ENCODE measurements around the gene CXorf38.
"Not testable (repeated sequence)": the region's sequence is repeated elsewhere in the genome, so short reads cannot be mapped to it uniquely, and the experiment has no call there.

Gene CXorf38

GRCh38 chrX:40607381-40607780, 40.0 kb downstream of the CXorf38 start:
- H3K27me3 ChIP-seq (ENCODE audit: insufficient read depth, low read depth): no peaks in the 10 kb centered on the region
- H3K4me3 ChIP-seq (IDR thresholded peaks at IDR 0.05; ENCODE audit: insufficient read depth, low read depth, low read length): no peak overlapping the region
- H3K36me3 ChIP-seq (ENCODE audit: insufficient read depth): no peaks in the 10 kb centered on the region
- no peaks in the 10 kb centered on the region for H4K20me1 ChIP-seq (ENCODE audit: insufficient read depth)
- TF ChIP-seq, protein P1, sequence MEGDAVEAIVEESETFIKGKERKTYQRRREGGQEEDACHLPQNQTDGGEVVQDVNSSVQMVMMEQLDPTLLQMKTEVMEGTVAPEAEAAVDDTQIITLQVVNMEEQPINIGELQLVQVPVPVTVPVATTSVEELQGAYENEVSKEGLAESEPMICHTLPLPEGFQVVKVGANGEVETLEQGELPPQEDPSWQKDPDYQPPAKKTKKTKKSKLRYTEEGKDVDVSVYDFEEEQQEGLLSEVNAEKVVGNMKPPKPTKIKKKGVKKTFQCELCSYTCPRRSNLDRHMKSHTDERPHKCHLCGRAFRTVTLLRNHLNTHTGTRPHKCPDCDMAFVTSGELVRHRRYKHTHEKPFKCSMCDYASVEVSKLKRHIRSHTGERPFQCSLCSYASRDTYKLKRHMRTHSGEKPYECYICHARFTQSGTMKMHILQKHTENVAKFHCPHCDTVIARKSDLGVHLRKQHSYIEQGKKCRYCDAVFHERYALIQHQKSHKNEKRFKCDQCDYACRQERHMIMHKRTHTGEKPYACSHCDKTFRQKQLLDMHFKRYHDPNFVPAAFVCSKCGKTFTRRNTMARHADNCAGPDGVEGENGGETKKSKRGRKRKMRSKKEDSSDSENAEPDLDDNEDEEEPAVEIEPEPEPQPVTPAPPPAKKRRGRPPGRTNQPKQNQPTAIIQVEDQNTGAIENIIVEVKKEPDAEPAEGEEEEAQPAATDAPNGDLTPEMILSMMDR (conservative IDR thresholded peaks at IDR 0.05; ENCODE audit: low read depth, low read length): no peak
- no peak overlapping the region for H3K27ac ChIP-seq
- H3K4me2 ChIP-seq: no peak overlapping the region
- no peak overlapping the region for H3K9ac ChIP-seq
- no peak overlapping the region for H2AFZ ChIP-seq (ENCODE audit: low read depth)
- no peaks in the 10 kb centered on the region for H3K4me1 ChIP-seq (ENCODE audit: low read depth, poor library complexity, severe bottlenecking)
- no peaks in the 10 kb centered on the region for H3K79me2 ChIP-seq (ENCODE audit: insufficient read depth, low read depth)

DNA sequence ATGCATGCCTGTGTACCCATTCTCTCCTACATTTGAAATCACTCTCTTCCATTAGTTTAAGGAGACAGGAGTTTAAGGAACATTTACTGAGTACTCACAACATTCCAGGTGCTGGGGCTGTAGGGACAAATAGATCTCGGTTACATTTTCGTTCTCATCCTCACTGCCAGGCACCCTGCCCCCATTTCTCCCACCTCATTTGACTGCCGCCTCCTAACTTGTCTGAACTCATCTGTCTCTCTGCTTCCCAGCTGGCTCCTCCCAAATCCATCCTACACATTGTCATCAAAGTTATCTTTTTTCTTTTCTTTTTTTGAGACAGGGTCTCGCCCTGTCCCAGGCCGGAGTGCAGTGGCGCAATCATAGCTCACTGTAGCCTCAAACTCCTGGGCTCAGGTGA, 43.9 kb downstream of the CXorf38 start:
- Histone ChIP-seq H3K27me3 (ENCODE audit: insufficient read depth, low read depth) (no peaks in the 10 kb centered on the region), H3K36me3 (ENCODE audit: insufficient read depth) (no peaks in the 10 kb centered on the region)

GRCh38 chrX:40589616-40590321, 57.6 kb downstream of the CXorf38 start:
- not testable (repeated sequence) for H3K27me3 ChIP-seq (ENCODE audit: insufficient read depth, low read depth)

More for the DNA sequence above, 43.9 kb downstream of the CXorf38 start:
- TF ChIP-seq, protein P1 (conservative IDR thresholded peaks at IDR 0.05; ENCODE audit: low read depth, low read length): no peak
- H3K4me1 ChIP-seq (ENCODE audit: low read depth, poor library complexity, severe bottlenecking): no peaks in the 10 kb centered on the region
- no peak overlapping the region for H3K9ac ChIP-seq
- H3K27ac ChIP-seq: no peak overlapping the region
- H3K79me2 ChIP-seq (ENCODE audit: insufficient read depth, low read depth): no peaks in the 10 kb centered on the region
- no peaks in the 10 kb centered on the region for H4K20me1 ChIP-seq (ENCODE audit: insufficient read depth)
- H3K4me2 ChIP-seq: no peak overlapping the region
- no peak overlapping the region for H3K4me3 ChIP-seq (IDR thresholded peaks at IDR 0.05; ENCODE audit: insufficient read depth, low read depth, low read length)
- no peak overlapping the region for H2AFZ ChIP-seq (ENCODE audit: low read depth)

DNA sequence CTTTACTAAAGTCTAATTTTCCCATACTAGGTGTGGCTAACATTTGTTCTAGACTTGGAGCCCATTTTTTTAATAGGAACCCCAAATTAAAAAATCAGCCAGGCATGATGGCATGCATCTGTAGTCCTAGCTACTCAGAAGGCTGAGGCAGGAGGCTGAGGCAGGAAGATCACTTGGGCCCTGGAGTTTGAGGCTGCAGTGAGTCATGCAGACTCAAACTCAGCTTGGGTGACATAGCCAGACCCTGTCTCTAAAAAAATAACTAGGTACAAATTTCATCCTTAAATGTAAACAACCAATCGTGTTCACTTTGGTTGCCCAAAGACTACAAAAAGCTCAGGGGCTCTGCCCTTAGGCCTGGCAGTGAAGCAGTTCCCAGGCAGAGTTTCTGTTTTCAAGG, 59.7 kb downstream of the CXorf38 start:
- H3K79me2 ChIP-seq (ENCODE audit: insufficient read depth, low read depth): peaks cover 11% of the 10 kb centered on the region

More at GRCh38 chrX:40589616-40590321, 57.6 kb downstream of the CXorf38 start:
- not testable (repeated sequence) for H3K9ac ChIP-seq; H2AFZ ChIP-seq (ENCODE audit: low read depth); H3K79me2 ChIP-seq (ENCODE audit: insufficient read depth, low read depth); H3K4me2 ChIP-seq; H3K36me3 ChIP-seq (ENCODE audit: insufficient read depth); H4K20me1 ChIP-seq (ENCODE audit: insufficient read depth); H3K4me3 ChIP-seq (IDR thresholded peaks at IDR 0.05; ENCODE audit: insufficient read depth, low read depth, low read length); H3K4me1 ChIP-seq (ENCODE audit: low read depth, poor library complexity, severe bottlenecking); H3K27ac ChIP-seq

DNA sequence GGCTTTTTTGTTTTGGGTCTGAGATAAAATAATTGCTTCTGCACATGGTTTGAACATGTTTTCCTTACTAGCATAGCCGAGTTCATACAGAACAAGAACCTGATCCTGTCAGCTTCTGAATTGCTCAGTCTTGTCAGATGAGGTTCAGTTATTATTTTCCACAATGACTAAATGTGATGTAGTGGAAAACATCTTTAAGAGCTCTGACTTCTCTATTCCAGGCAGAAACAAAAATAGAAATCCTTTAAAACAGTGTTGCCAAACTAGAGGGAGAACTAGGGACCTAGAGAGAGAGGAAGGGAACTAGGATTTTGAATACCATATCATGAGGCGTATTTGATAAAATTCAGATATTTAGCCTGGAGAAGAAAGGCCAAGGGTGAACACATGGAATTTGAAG, 64.5 kb downstream of the CXorf38 start:
- Histone ChIP-seq H3K27ac (no peak overlapping the region), H3K36me3 (ENCODE audit: insufficient read depth) (no peaks in the 10 kb centered on the region), H4K20me1 (ENCODE audit: insufficient read depth) (no peaks in the 10 kb centered on the region), H3K9ac (no peak overlapping the region), H2AFZ (ENCODE audit: low read depth) (no peak overlapping the region), H3K4me3 (IDR thresholded peaks at IDR 0.05; ENCODE audit: insufficient read depth, low read depth, low read length) (no peak overlapping the region), H3K4me1 (ENCODE audit: low read depth, poor library complexity, severe bottlenecking) (peaks cover 35% of the 10 kb centered on the region), H3K4me2 (no peak overlapping the region), H3K27me3 (ENCODE audit: insufficient read depth, low read depth) (no peaks in the 10 kb centered on the region), H3K79me2 (ENCODE audit: insufficient read depth, low read depth) (peaks cover 25% of the 10 kb centered on the region)
- TF ChIP-seq, protein P1 (conservative IDR thresholded peaks at IDR 0.05; ENCODE audit: low read depth, low read length): no peak

More for the DNA sequence above, 59.7 kb downstream of the CXorf38 start:
- H3K4me1 ChIP-seq (ENCODE audit: low read depth, poor library complexity, severe bottlenecking): peaks cover 28% of the 10 kb centered on the region
- not testable (repeated sequence) for H3K4me2 ChIP-seq; H4K20me1 ChIP-seq (ENCODE audit: insufficient read depth); H3K9ac ChIP-seq; H2AFZ ChIP-seq (ENCODE audit: low read depth); H3K4me3 ChIP-seq (IDR thresholded peaks at IDR 0.05; ENCODE audit: insufficient read depth, low read depth, low read length); H3K27me3 ChIP-seq (ENCODE audit: insufficient read depth, low read depth); H3K27ac ChIP-seq; H3K36me3 ChIP-seq (ENCODE audit: insufficient read depth)

DNA sequence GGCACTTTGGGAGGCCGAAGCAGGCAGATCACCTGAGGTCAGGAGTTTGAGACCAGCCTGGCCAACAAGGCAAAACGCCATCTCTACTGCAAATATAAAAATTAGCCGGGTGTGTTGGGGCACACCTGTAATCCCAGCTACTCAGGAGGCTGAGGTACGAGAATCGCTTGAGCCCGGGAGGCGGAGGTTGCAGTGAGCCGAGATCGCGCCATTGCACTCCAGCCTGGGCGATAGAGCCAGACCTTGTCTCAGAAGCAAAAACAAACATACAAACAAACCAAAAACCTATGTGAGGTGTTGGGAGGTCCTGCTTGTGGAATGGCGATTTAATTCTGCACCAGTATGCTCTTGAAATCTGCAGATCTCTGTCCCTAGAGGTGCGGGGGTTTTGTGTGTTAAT, 65.2 kb downstream of the CXorf38 start:
- H3K79me2 ChIP-seq (ENCODE audit: insufficient read depth, low read depth): peaks cover 25% of the 10 kb centered on the region
- H3K4me1 ChIP-seq (ENCODE audit: low read depth, poor library complexity, severe bottlenecking): peaks cover 35% of the 10 kb centered on the region
- not testable (repeated sequence) for H3K9ac ChIP-seq; H2AFZ ChIP-seq (ENCODE audit: low read depth); H3K27ac ChIP-seq; H4K20me1 ChIP-seq (ENCODE audit: insufficient read depth); H3K36me3 ChIP-seq (ENCODE audit: insufficient read depth); H3K27me3 ChIP-seq (ENCODE audit: insufficient read depth, low read depth); H3K4me3 ChIP-seq (IDR thresholded peaks at IDR 0.05; ENCODE audit: insufficient read depth, low read depth, low read length)
- H3K4me2 ChIP-seq: peak overlapping the region; percentile 40; the same call in 1 of the 2 replicates
